Astrocyte (in vitro differentiated cells and primary cell): ENCODE results near the gene CD52. TPM values are rescaled to one million over a fixed set of nuclear protein-coding genes. Genes with fewer than 3 reads are reported as not detected.

Experiments
- DNase-seq: peaks from one replicate; pipeline ENCODE4 v3.0.0-alpha.2; 2010; ENCODE audit warnings: low read depth
- FAIRE-seq: peaks from 2 replicates; lab custom pipeline; 2011; peaks lifted over from hg19 to GRCh38; lab: Jason Lieb, UNC
- H2AFZ ChIP-seq: 2 replicates; pipeline ENCODE4 v1.6.0; 2012; ENCODE audit warnings: low read depth, low read length, inconsistent platforms
- H3K27ac ChIP-seq: 2 replicates; pipeline ENCODE4 v1.5.1; 2011; ENCODE audit warnings: low read depth, low read length, inconsistent platforms
- H3K27me3 ChIP-seq: 2 replicates; pipeline ENCODE4 v1.6.0; 2011; ENCODE audit warnings: low read length, inconsistent platforms; ENCODE audit not compliant: insufficient read depth
- H3K36me3 ChIP-seq: 2 replicates; pipeline ENCODE4 v1.5.1; 2011; ENCODE audit warnings: low read length, inconsistent platforms; ENCODE audit not compliant: insufficient read depth
- H3K4me1 ChIP-seq: 2 replicates; pipeline ENCODE4 v1.5.1; 2011; ENCODE audit warnings: low read length, inconsistent platforms; ENCODE audit not compliant: insufficient read depth
- H3K4me2 ChIP-seq: 2 replicates; pipeline ENCODE4 v1.6.0; 2012; ENCODE audit warnings: low read length, inconsistent platforms
- H3K4me3 ChIP-seq: 2 replicates; pipeline ENCODE4 v1.5.1; 2011; ENCODE audit warnings: low read depth, mild to moderate bottlenecking, low read length, inconsistent platforms; ENCODE audit not compliant: insufficient read depth
- H3K79me2 ChIP-seq: 2 replicates; pipeline ENCODE4 v1.6.0; 2012; ENCODE audit warnings: mild to moderate bottlenecking, low read length, inconsistent platforms; ENCODE audit not compliant: insufficient read depth
- H3K9ac ChIP-seq: 2 replicates; pipeline ENCODE4 v1.6.0; 2012; ENCODE audit warnings: mild to moderate bottlenecking, low read length, inconsistent platforms
- H3K9me3 ChIP-seq: 2 replicates; pipeline ENCODE4 v1.5.1; 2012; ENCODE audit warnings: low read depth, mild to moderate bottlenecking, low read length, inconsistent platforms; ENCODE audit not compliant: insufficient read depth
- H4K20me1 ChIP-seq: 2 replicates; pipeline ENCODE4 v1.6.0; 2012; ENCODE audit warnings: low read length, inconsistent platforms; ENCODE audit not compliant: insufficient read depth
- H3K27ac Mint-ChIP-seq: one replicate; pipeline ENCODE4 v1.8.0; 2021; ENCODE audit warnings: mild to moderate bottlenecking, mixed read lengths; ENCODE audit not compliant: unreplicated experiment
- H3K27me3 Mint-ChIP-seq: one replicate; pipeline ENCODE4 v1.8.0; 2021; ENCODE audit warnings: low read depth, mixed read lengths; ENCODE audit not compliant: unreplicated experiment
- H3K36me3 Mint-ChIP-seq: one replicate; pipeline ENCODE4 v1.8.0; 2021; ENCODE audit warnings: low read depth, mixed read lengths; ENCODE audit not compliant: unreplicated experiment
- H3K4me1 Mint-ChIP-seq: one replicate; pipeline ENCODE4 v1.8.0; 2021; ENCODE audit warnings: low read depth, mixed read lengths; ENCODE audit not compliant: unreplicated experiment
- H3K4me3 Mint-ChIP-seq: one replicate; pipeline ENCODE4 v1.8.0; 2021; ENCODE audit warnings: mild to moderate bottlenecking, moderate library complexity, mixed read lengths; ENCODE audit not compliant: unreplicated experiment
- H3K9me3 Mint-ChIP-seq: one replicate; pipeline ENCODE4 v1.8.0; 2021; ENCODE audit warnings: mild to moderate bottlenecking, mixed read lengths; ENCODE audit not compliant: unreplicated experiment
- CTCF ChIP-seq: IDR thresholded peaks from 2 replicates; pipeline ENCODE4 v1.5.1; 2011; ENCODE audit warnings: low read depth, mild to moderate bottlenecking, inconsistent platforms, low read length, moderate library complexity; ENCODE audit not compliant: insufficient read depth
- EZH2 ChIP-seq: IDR thresholded peaks from 2 replicates; pipeline ENCODE4 v1.6.1; 2012; ENCODE audit warnings: mild to moderate bottlenecking, low read length, inconsistent platforms; ENCODE audit not compliant: insufficient read depth
- total RNA-seq: library from RNA; stranded (reverse); gene quantifications from 2 replicates; pipeline ENCODE4 v1.2.1, GENCODE V29; 2021

The CD52 gene
- total RNA-seq, 1 donor from 2014 or later, result not detected

DNA sequence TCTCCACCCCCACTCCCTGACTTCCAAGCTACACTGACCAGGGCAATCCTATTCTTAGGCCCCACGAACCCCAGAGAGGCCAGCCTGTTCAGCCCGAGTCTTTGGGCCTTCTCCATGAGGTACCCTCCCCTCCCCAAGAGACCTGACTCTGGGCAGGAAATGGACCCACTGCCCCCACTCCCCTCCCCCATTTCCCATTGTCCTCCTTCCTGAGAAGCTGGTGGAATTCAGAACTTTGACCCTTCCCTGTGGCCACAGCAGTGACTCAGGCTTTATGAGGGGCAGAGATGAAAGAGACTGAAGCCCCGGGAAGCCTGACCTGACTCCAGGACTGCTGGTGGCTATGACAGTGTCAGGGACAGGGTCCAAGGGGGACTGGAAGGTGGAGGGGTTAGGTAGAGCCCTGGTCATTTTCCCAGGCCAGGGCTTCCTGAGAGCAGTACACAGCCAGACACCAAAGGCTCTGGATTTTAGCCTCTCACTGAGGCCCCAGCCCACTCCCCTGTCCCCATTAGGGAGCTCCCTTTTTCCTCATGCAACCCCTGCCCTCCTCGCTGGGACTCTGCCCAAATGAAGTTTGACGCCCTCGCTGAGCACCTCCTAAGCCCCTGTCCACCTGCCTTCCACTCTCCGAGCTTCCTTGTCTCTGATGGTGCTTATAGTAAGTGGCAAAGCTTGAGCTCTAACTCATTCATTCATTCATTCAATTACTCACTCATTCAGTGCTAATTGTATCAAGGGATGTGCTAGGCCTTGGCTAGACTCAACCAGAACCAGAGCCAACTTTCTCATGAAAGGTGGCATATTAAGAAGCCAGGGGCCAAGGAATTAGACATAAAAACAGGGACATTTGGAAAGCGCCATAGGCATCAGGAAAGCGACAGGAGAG, 33.2 kb downstream of the CD52 start:
- H3K27ac ChIP-seq, result peak overlapping the region; percentile 81
- no peak for DNase-seq
- peaks cover 30% of the 10 kb centered on the region for H3K4me1 ChIP-seq

GRCh38 chr1:26351590-26352337, 34.0 kb downstream of the CD52 start:
- H3K36me3 ChIP-seq, result no peaks in the 10 kb centered on the region
- no peak overlapping the region for H2AFZ ChIP-seq
- Mint-ChIP-seq H3K36me3 (no peaks in the 10 kb centered on the region), H3K27ac (peak overlapping the region; percentile 97), H3K4me1 (peaks cover 22% of the 10 kb centered on the region), H3K9me3 (no peaks in the 10 kb centered on the region), H3K27me3 (peaks cover 4% of the 10 kb centered on the region), H3K4me3 (peak overlapping the region; percentile 75)
- H3K9me3 ChIP-seq, result no peaks in the 10 kb centered on the region
- peaks cover 30% of the 10 kb centered on the region for H3K4me1 ChIP-seq
- H4K20me1 ChIP-seq, result no peaks in the 10 kb centered on the region
- TF ChIP-seq EZH2 (no peak), CTCF (no peak)
- H3K4me2 ChIP-seq, result peak overlapping the region; percentile 65
- no peak overlapping the region for H3K4me3 ChIP-seq
- DNase-seq (peak; percentile 70), FAIRE-seq (no peak)
- H3K27ac ChIP-seq, result peak overlapping the region; percentile 81
- H3K9ac ChIP-seq, result peak overlapping the region; percentile 77
- no peaks in the 10 kb centered on the region for H3K79me2 ChIP-seq
- H3K27me3 ChIP-seq, result no peaks in the 10 kb centered on the region

More for the DNA sequence above, 33.2 kb downstream of the CD52 start:
- peak overlapping the region; percentile 97 for H3K27ac Mint-ChIP-seq
- H3K4me1 Mint-ChIP-seq, result peaks cover 22% of the 10 kb centered on the region
- H3K27me3 Mint-ChIP-seq, result peaks cover 5% of the 10 kb centered on the region
- Histone ChIP-seq H3K9me3 (no peaks in the 10 kb centered on the region), H3K4me3 (no peak overlapping the region), H3K9ac (peak overlapping the region; percentile 77), H3K4me2 (peak overlapping the region; percentile 54), H3K79me2 (no peaks in the 10 kb centered on the region), H2AFZ (no peak overlapping the region), H4K20me1 (no peaks in the 10 kb centered on the region), H3K27me3 (no peaks in the 10 kb centered on the region), H3K36me3 (no peaks in the 10 kb centered on the region)
- peak overlapping the region; percentile 75 for H3K4me3 Mint-ChIP-seq
- H3K36me3 Mint-ChIP-seq, result no peaks in the 10 kb centered on the region
- FAIRE-seq, result no peak
- no peaks in the 10 kb centered on the region for H3K9me3 Mint-ChIP-seq
- TF ChIP-seq CTCF (no peak), EZH2 (no peak)
